ENCODE results near the gene PTTG2.

The PTTG2 gene

DNA sequence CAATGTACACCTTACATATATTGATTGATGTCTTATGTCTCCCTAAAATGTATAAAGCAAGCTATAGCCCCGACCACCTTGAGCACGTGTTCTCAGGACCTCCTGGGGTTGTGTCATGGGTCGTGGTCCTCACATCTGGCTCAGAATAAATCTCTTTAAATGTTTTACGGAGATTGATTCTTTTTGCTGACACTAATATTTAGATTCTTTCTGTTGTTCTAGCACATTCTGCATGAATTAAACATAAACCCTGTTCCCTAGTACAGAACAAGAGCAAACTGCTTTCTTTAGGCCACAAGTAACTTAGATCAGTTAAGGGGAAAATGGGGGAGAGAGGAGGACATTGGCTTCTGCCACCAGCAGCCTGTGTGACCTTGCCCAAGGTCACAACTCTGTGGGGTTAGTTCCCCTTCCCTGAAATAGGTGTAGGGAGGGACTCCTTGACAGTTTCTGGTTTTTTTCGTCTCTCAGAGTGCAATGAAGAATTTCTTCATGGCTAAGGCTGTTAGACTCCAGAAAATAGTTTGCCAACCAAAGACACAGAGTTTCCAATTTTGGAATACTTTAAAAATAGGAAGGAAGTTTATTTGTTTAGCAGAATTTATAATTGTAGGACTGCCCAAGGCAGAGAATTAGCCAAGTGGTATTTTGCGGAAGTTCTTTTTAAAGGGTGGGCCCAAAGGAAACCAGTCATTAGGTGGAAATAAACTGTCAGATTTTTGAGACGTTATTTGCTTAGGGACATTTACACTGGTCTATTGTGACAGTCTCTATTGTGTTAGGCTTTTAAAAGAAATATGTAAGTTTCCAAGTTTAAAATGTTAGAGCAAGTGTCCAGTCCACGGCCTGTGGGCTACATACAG, 29.4 kb downstream of the PTTG2 start:
- DNase-seq: peak; percentile 60

DNA sequence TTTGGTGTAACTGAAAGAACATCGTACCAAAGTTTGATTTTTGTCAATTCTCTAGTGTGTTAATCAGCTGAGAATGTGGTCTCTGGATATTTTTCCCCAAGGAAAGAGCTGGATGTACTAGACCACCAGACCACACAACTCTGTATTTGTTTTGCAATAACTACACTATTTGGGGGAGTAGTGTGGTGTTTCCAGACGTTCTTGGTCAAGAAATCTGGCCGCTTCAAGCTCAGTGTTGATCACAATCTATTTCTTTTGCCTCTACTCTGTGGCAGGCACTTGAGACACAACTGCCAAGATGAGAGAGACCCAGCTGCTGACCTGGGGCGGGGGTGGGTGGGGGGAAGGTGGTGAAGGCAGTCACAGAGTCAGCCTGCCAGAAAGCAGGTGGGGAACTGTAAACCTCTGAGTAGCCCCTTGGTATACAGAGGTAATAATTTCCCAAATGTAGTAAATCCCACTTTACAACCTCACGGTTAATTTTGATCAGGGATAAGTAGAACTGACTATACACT, 30.6 kb downstream of the PTTG2 start:
- DNase-seq: no peak

DNA sequence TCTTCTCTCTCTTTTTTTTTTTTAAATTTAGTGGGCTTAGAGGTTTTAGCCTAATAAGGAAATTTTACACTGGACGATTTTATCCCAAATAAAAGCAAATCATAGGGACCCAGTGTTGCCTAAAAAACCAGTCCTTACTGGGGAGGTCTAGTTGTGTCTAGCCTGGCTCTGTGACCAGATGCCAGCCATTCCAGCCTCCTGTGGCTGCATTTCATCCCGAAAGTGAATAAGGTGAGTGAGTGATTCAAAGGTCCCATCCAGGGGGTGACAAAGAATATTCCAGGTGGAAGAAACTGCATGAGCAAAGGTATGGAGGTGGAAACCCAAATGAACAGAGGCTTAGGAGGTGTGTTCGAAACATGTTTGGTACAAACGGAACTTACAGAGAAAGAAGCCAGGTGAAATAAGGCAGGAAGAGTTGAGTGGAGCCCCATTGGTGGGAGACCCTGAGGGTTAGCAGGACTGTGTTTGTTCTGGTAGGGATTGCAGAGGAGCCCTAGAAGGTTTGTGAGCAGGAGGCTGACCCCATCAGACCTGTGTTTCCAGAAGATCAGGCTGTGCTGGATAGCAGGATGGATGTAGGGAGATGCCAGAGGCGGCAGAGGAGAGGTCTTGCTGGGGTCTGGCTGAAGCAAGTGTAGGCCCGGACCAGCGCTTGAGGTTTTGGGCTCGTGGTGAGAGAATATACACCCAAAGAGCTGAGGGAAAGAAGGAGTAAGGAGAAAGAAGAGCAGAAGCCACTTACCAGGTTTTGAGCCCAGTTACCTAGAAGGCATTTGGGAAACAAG, 31.6 kb downstream of the PTTG2 start:
- DNase-seq: no peak

DNA sequence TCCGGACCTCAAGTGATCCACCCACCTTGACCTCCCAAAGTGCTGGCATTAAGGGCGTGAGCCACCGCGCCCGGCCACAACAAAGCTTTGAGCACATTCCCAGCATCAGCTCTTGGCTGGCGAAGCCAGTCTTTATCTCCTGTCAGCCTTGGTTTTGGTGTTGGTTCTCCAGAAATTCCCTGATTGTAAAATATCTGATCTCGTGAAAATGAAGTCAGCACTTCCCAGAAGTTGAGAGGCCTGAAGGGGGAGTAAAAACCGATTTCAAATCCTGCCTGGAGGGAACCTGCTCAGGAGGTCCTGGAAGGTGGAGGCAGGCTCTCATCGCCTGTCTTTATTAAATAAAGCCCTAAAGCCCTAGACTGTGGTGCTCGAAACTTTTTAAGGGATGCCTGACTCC, 33.6 kb downstream of the PTTG2 start:
- DNase-seq: no peak

DNA sequence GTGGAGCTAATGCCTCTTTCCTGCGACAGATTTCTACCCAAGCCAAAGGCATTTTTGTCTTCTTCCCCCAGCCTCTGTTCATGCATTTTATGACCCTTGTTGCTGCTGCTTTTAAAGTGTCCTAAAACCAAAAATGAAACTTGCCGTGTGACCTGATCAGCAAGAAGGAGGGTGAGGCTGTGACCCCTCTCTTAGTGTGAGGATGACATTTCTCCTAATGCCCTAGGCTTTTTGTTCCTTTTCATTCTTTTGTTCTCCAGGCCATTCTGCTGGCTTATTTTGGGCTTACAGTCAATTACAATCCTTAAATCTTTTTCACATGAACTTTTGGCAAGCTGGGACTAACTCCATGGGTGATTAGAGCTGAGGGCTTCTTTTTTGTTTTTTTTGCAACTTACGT, 34.4 kb downstream of the PTTG2 start:
- no peak for DNase-seq

DNA sequence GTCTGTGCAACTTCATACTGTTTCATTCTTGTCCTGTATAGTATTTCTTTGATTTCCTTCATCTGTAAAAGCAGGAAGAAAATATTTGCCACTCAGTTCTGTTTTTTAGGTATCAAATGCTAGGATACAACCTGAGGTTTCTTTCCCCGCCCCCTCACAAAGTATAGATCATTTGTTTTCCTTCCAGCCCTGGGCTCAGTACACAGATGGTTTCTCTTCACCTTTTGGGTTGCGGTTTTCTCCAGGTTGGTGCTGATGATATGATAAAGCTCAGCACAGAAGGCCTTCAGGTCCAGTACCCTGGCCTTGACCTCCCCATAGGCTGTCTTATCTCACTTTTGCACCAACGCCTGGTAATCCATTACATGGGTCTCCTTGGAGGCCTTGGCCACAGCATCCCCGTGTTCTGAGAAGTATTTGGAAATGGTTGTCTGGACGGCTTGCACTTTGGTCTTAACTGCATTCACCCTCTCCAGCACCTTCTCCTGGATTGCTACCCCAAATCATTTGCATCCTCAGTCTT, 35.2 kb downstream of the PTTG2 start:
- no peak for DNase-seq

DNA sequence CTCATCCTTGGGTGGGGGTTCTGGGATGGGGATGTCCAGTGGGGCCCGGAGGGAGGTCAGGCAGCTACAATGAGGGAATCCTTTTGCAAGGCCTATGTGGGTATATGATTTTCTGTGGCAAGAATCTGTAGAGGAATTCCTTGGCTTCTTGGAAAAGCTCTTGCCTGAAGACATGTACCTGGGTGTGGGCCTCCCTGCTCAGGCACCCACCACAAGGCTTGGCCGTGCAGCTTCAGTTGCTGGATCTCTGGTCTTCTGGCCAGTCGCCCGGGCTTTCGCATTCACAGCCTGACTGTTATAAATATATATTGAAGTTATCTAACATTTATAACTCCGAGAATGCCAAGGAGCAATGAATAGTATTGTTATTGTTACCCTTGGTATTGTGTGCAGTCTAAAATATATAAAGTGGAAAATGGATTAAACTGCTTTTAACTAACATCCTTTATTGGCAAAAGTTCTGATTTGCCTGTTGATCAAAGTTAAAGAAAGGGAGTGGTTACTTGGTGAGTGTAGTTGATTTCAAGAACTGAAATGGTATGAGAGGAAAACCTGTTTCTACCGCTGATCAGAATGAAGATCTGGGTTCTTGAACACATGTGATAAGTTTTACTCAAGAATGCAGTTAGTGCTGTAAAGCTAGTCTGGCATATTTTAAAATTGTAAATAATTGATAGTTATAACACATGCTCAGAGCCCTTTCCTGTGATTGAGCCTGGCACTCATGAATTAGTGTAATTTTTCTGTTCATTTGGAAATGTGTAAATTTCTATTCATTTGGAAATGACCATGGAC, 36.0 kb downstream of the PTTG2 start:
- no peak for DNase-seq

DNA sequence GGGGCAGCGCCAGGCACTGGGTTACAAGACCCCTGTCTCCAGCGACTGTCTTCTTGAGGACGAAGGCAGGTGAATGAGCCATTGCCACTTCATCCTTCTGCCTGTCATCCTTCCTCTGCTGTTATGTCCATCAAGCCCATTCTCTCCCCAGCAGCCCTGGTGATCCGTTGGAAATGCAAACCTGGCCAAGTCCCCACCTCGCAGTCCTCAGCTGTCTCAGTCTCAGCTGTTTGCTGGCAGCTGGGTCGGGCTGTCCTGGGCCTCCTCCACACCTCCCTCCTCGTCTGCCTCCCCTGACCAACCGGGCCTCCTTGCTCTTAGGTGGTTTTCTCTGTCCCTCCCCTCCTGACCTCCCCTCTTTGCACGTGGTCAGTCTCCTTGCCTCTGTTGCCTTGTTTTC, 38.0 kb downstream of the PTTG2 start:
- DNase-seq: no peak

DNA sequence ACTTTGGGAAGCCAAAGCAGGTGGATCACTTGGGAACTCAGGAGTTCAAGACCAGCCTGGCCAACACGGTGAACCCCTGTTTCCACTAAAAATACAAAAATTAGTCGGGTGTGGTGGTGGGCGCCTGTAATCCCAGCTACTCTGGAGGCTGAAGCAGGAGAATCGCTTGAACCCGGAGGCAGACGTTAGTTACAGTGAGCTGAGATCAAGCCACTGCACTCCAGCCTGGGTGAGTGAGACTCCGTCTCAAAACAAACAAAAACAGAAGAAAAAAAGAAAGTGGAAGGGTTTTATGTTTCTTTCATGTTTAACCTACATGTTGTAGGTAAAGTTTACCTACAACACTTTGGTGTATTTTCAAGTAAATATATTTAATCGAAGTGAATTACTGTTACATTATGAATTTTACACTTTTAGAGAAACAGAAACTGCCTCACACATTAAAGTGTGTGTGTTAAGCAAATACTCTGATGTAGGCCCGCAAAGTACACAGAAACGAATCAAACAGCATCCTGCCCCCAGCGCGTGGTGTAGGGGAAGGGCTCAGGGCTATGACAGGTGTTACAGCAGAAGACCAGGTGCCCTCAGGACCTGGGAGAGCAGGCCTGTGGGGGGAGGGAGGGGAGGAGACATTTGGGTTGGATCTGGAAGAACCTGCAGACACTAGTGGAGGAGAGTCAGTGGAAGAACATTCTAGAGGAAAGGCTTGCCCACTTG, 39.0 kb downstream of the PTTG2 start:
- DNase-seq: no peak

DNA sequence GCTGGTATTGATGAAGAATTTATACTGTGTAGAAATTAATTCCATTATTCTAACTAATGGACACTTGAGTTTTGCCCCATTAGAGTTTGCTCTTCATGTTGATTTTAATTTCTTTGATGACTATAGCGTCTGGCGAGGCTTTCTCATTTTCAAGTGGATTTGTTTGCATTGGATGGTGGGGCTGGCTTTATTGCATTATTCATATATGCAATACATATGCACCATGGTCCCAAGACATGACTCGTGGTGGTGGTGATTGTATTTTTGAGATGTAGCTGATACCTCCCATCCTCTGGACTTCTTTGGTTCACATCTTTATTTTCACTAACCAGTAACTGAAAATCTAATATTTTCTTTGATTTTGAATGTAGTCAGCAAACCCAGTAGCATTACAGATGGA, 39.8 kb downstream of the PTTG2 start:
- DNase-seq: no peak

DNA sequence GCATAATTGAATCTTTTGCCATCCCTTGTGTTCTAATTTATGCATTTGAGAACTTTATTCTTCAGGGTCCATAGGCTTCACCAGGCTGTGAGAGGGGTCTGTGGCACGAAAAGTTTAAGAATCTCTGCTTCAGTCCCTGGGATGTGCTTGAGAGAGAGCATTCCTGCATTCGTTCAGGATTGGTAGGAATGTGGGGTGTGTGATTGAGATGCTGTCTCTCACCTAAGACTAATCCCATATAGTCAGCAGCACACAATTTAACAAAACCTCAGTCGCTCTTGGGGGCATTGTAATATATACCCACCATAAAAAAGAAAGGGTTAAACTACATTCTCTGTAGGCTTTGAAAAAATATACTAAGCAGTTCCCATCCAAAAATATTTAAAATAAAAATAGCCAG, 41.7 kb downstream of the PTTG2 start:
- DNase-seq: no peak

DNA sequence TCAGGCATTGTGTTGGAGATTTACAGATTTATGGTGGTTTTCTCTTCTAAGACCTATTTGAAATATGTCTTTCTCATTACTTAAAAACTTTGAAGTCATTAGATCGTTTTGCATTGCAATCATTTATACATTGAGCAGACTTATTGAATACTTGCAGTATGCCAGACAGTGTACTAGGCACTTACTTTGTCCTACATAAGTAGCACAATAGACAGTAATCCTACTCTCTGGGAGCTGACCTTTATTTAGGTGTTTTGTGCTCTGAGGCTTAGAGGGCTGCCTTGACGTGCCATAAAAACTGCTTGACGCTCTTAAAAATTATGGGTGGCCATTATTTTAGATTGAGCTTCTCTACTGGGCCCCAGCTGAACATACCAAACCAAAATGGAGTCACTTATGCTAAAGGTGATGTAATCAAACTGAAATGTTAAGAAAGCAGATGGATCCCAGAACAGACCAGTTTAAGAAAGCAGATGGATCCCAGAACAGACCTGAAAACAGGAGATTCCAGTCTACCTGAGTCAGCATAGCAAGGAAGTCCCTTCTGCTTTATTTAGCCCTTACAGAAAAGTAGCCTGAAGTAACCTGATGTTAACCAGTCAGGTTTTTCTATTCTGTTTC, 42.4 kb downstream of the PTTG2 start:
- no peak for DNase-seq

DNA sequence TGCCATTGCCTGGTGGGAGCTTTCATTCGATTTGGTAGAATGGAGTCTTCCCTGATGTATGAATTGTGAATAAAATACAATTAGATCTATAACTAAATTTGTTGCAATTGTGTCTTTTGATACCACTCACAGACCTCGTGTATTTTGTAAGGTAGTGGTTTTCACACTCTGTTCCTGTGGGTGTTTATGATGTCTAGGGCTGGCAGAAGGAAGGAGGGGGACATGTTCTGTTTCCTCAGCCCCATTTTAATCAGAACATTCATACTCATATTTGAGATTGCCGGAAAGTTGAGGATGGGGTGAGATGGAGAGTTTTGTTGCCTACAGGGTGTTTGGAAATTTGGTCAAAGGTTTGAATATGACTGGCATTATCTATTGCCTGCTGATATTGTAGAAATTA, 42.9 kb downstream of the PTTG2 start:
- DNase-seq: no peak

DNA sequence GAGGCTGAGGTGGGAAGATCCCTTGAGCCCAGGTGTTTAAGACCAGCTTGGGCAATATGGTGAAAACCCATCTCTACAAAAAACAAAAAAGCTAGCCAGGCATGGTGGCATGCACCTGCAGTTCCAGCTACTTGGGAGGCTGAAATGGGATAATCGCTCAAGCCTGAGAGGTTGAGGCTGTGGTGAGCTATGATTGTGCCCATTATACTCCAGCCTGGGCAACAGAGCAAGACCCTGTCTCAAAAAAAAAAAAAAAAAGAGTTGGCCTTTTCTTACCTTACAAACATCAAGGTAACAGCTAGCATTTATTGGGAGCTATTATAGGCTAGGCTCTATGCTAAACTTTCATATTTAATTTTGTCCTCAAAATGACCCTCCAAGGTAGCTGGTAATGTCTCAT, 43.4 kb downstream of the PTTG2 start:
- DNase-seq: no peak

DNA sequence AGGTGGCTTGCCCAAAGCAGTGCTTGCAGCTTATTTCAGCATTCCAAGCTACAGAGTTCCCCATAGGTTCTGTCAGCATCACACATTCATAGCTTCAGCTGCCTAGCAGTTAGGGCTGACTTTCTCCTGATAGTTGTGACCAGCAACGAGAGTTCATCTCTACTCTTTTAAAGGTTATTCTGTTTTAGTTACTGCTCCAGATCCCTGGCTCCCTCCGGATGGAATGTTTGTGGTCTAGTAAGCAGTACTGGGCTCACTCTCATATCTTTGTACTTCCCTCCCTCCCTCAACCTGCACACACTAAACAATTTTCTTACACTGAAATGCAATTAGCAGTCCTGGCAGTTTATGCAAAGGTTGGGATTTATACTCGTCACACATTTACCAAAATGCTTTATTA, 43.9 kb downstream of the PTTG2 start:
- DNase-seq: no peak

DNA sequence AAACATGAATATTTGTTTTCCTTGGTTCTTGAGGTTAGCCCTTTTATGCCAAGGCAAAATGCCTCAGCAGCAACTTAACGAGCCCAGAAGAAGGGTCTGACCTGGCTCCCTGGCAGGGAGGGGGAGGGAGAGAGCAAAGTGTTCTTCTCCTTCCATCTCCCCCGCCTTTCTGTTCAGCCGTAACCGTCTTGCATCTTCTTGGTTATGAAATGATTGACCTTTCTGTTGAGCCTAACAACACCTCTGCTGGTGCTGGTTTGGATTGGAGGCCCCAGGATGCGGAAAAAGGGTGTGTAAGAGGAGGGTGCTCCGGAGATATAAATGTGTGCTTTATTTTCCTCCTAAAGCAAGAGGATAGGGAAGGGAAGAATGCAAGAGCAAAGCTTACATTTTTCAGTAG, 44.7 kb downstream of the PTTG2 start:
- DNase-seq: no peak

DNA sequence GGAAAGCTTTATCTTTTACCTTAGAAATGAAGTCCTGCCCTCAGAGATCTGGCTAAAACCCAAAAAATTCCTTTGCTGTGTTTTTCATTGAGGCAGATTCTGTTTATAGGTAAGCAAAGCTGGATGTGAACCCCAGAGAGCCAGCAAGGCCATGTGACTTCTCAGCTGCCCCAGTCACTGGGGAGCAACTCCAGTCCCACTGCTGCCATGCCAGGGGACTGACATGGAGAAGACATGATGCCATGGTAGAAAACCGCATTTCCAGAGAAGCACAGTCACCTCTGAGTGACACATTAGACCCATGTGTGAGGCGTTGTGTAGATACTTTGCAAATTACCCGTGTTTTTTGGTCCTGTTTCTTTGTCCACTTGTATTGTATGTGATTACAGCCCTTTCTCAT, 45.4 kb downstream of the PTTG2 start:
- no peak for DNase-seq

DNA sequence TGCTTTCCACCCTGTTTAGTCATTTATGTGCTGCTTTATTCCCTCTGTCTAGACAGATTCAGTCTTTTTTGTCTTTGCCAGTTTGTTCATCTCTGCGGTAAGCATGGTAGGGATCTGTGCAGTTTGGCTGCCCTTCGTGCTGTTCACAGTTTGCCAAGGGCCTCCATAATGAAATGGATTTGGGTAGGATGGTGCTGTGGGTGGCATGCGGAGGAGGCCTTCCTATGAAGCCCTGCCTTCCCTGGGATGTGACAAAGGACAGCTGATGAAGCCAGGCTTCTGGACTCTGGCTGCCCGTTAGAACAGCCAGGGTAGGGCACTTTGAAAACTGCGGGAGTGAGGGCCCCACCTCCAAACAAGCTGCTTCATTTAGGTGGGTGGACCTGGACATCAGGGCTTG, 47.4 kb downstream of the PTTG2 start:
- no peak for DNase-seq

DNA sequence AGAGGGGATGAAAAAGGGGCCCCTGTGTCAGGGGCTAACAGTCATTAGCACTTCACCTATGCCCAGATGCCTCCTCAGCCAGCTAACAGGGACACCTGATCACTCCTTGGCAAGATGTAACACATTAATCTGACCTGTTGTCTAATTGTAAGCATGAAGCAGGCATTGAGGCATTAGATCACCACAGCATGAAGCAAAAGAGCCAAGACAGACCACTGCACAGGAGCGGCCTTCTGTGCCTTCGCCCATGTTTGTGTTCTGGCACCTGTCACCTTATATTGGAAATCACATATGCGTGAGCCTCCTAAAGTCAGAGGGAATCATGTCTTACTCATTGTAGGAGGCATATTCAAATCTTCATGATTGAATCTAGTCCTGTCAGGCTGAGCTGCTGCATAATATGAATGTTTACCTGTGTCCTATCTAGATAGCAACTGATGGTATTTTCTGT, 48.4 kb downstream of the PTTG2 start:
- no peak for DNase-seq

DNA sequence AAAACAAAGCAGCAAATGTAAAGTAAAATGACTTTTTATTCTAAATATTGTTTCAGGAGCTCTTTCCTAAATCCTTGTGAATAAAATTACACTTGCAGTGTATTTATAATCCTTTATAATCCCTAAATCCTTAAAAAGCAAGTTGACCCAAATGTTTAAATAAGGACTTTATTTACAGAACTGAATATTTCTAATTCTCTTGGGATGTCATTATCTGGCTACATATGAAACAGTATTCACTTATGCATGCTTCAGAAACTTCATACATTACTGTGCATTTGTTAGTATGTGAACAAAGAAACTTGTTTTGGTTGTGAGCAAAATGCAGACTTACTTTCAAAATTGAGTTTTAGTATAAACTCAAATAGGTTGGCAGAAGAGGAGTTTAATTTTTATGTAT, 49.2 kb downstream of the PTTG2 start:
- no peak for DNase-seq

DNA sequence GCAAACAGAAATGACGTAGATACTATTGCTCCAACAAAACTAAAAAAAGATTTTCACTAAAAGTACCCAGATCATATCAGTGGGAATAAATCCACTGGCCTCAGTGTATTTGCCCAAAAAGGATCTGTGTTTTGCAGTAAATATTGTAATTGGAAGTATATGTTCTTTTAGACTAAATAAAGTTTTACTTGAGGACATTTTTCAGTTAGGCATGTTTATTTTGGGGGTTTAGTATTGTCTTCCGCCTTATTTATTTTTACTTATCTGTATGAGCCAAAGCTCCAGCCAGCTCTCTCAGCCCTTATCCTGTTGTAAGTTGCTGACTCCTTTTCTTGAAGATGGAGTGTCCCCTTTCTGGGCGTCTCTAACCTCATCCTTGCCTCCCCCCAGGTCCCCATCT, 49.8 kb downstream of the PTTG2 start:
- no peak for DNase-seq
